H1 (cell line): Measurements from ENCODE around the gene PLCL1. TPM values are rescaled to one million over a fixed set of nuclear protein-coding genes. Genes with fewer than 3 reads are reported as not detected.

Source experiments
- CTCF ChIA-PET: fragments of 300-600 bp; sonication (Branson Sonifier 250); formaldehyde crosslinking; loops from one replicate; lab custom pipeline; 2021; ENCODE audit not compliant: partially characterized antibody; lab: Charles Lee
- POLR2A ChIA-PET: fragments of 300-600 bp; sonication (Branson Sonifier 250); formaldehyde crosslinking; loops from one replicate; lab custom pipeline; 2021; ENCODE audit warnings: inconsistent platforms; ENCODE audit not compliant: partially characterized antibody; lab: Charles Lee
- DNase-seq, 2 experiments: peaks; one replicate each; pipeline versions ENCODE4 v3.0.0 to v3.0.0-alpha.2; 2010 to 2022; ENCODE audit warnings: low spot score in 2 of 2, low read depth in 1 of 2, mixed read lengths in 1 of 2
- FAIRE-seq: peaks from 2 replicates; lab custom pipeline; 2011; peaks lifted over from hg19 to GRCh38; lab: Jason Lieb, UNC
- H2AFZ ChIP-seq: 2 replicates; pipeline ENCODE4 v1.8.1; 2012; ENCODE audit warnings: low read length, inconsistent platforms
- H2AK5ac ChIP-seq: 2 replicates; pipeline ENCODE4 v1.6.1; 2013; ENCODE audit warnings: low read depth, low read length
- H2BK120ac ChIP-seq: replicated peaks from 2 replicates; pipeline ENCODE3; 2013; ENCODE audit warnings: low read depth, low read length, inconsistent platforms
- H2BK12ac ChIP-seq: 2 replicates; pipeline ENCODE4 v1.6.1; 2013; ENCODE audit warnings: low read depth, low read length
- H2BK15ac ChIP-seq: 2 replicates; pipeline ENCODE4 v1.6.1; 2013; ENCODE audit warnings: low read length
- H2BK20ac ChIP-seq: 2 replicates; pipeline ENCODE4 v1.6.1; 2013; ENCODE audit warnings: low read length
- H2BK5ac ChIP-seq: 2 replicates; pipeline ENCODE4 v1.6.1; 2013; ENCODE audit warnings: low read depth, low read length
- H3K14ac ChIP-seq: 2 replicates; pipeline ENCODE4 v1.6.1; 2013; ENCODE audit warnings: inconsistent platforms; ENCODE audit not compliant: insufficient read length
- H3K18ac ChIP-seq: 2 replicates; pipeline ENCODE4 v1.6.1; 2013; ENCODE audit warnings: low read length; ENCODE audit errors: extremely low read depth
- H3K23ac ChIP-seq: 2 replicates; pipeline ENCODE4 v1.6.1; 2013; ENCODE audit warnings: inconsistent platforms; ENCODE audit not compliant: insufficient read length
- H3K23me2 ChIP-seq: 2 replicates; pipeline ENCODE4 v1.6.1; 2013; ENCODE audit warnings: low read depth, low read length
- H3K27ac ChIP-seq: 2 replicates; pipeline ENCODE4 v1.6.1; 2011; ENCODE audit warnings: low read depth, low read length, inconsistent platforms
- H3K27me3 ChIP-seq, 4 experiments: replicated peaks in 1 of 4; 1 replicate in 1 of 4; 2 replicates in 3 of 4; pipeline versions ENCODE4 v1.6.1 to v1.8.1; 2011 to 2013; ENCODE audit warnings: low read length in 3 of 4, mild to moderate bottlenecking in 3 of 4, inconsistent platforms in 2 of 4, mixed read lengths in 2 of 4, moderate library complexity in 1 of 4; ENCODE audit not compliant: control insufficient read depth in 3 of 4, insufficient read depth in 3 of 4; ENCODE audit errors: extremely low read depth in 1 of 4
- H3K36me3 ChIP-seq, 4 experiments: 2 replicates each; pipeline versions ENCODE4 v1.6.1 to v1.8.1; 2011 to 2013; ENCODE audit warnings: mild to moderate bottlenecking in 4 of 4, low read length in 3 of 4, moderate library complexity in 2 of 4, control low read depth in 1 of 4, inconsistent platforms in 1 of 4; ENCODE audit not compliant: insufficient read depth in 4 of 4, control insufficient read depth in 2 of 4
- H3K4ac ChIP-seq: replicated peaks from 2 replicates; pipeline ENCODE3; 2013; ENCODE audit warnings: low read length, low read depth, mixed read lengths, inconsistent platforms; ENCODE audit not compliant: insufficient read length
- H3K4me1 ChIP-seq, 4 experiments: replicated peaks in 1 of 4; 1 replicate in 1 of 4; 2 replicates in 3 of 4; pipeline versions ENCODE4 v1.6.1 to v1.8.1; 2011 to 2013; ENCODE audit warnings: low read length in 3 of 4, inconsistent platforms in 2 of 4, mixed read lengths in 1 of 4; ENCODE audit not compliant: insufficient read depth in 4 of 4, control insufficient read depth in 3 of 4
- H3K4me2 ChIP-seq, 2 experiments: 2 replicates each; pipeline versions ENCODE4 v1.6.1 to v1.8.1; 2011 to 2013; ENCODE audit warnings: low read depth in 2 of 2, low read length in 2 of 2, control low read depth in 1 of 2, inconsistent platforms in 1 of 2, mild to moderate bottlenecking in 1 of 2; ENCODE audit not compliant: insufficient read depth in 1 of 2
- H3K4me3 ChIP-seq, 4 experiments: fragments of 200-600, 300-600 bp in 1 of 4; sonication (generic), shearing (Covaris generic), sonication (Bioruptor Twin) in 1 of 4; 2 replicates each; pipeline versions ENCODE4 v1.5.1 to v1.8.1; 2011 to 2016; ENCODE audit warnings: low read length in 4 of 4, low read depth in 3 of 4, control low read depth in 2 of 4, inconsistent platforms in 2 of 4, mild to moderate bottlenecking in 2 of 4, mixed read lengths in 1 of 4, moderate library complexity in 1 of 4; ENCODE audit not compliant: insufficient read depth in 2 of 4; ENCODE audit errors: extremely low read depth in 1 of 4
- H3K56ac ChIP-seq: replicated peaks from 2 replicates; pipeline ENCODE3; 2013; ENCODE audit warnings: low read depth, mild to moderate bottlenecking, mixed read lengths, low read length, inconsistent platforms; ENCODE audit not compliant: insufficient read length
- H3K79me1 ChIP-seq: 2 replicates; pipeline ENCODE4 v1.6.1; 2013; ENCODE audit warnings: low read depth, low read length, control low read depth
- H3K79me2 ChIP-seq, 2 experiments: 2 replicates each; pipeline versions ENCODE4 v1.6.1 to v1.8.1; 2012 to 2013; ENCODE audit warnings: low read length in 2 of 2, mild to moderate bottlenecking in 2 of 2, inconsistent platforms in 1 of 2; ENCODE audit not compliant: insufficient read depth in 2 of 2, control insufficient read depth in 1 of 2
- H3K9ac ChIP-seq, 4 experiments: replicated peaks in 1 of 4; 1 replicate in 1 of 4; 2 replicates in 3 of 4; pipeline versions ENCODE4 v1.6.1 to v1.8.1; 2011 to 2013; ENCODE audit warnings: low read depth in 3 of 4, low read length in 3 of 4, control low read depth in 2 of 4, mild to moderate bottlenecking in 2 of 4, moderate library complexity in 2 of 4, inconsistent platforms in 1 of 4; ENCODE audit errors: extremely low read depth in 1 of 4
- H3K9me3 ChIP-seq, 2 experiments: 2 replicates each; pipeline versions ENCODE4 v1.6.1 to v1.8.1; 2012 to 2013; ENCODE audit warnings: mild to moderate bottlenecking in 2 of 2, moderate library complexity in 2 of 2, control low read depth in 1 of 2, inconsistent platforms in 1 of 2, low read depth in 1 of 2, low read length in 1 of 2, mixed read lengths in 1 of 2; ENCODE audit not compliant: insufficient read depth in 2 of 2
- H4K20me1 ChIP-seq, 2 experiments: replicated peaks in 1 of 2; 2 replicates each; pipeline versions ENCODE3 to v1.8.1; 2011 to 2013; ENCODE audit warnings: inconsistent platforms in 2 of 2, low read length in 2 of 2, mild to moderate bottlenecking in 1 of 2; ENCODE audit not compliant: insufficient read depth in 2 of 2, control insufficient read depth in 1 of 2
- H4K5ac ChIP-seq: 2 replicates; pipeline ENCODE4 v1.6.1; 2013; ENCODE audit warnings: low read length, low read depth, mixed read lengths, inconsistent platforms; ENCODE audit not compliant: insufficient read length
- H4K8ac ChIP-seq: 2 replicates; pipeline ENCODE4 v1.8.0; 2013; ENCODE audit warnings: mild to moderate bottlenecking, moderate library complexity, low read length, inconsistent platforms; ENCODE audit not compliant: insufficient read depth; ENCODE audit errors: extremely low read depth
- H4K91ac ChIP-seq: replicated peaks from 2 replicates; pipeline ENCODE3; 2013; ENCODE audit warnings: low read length, mixed read lengths, inconsistent platforms; ENCODE audit not compliant: insufficient read length
- KDM4A ChIP-seq: IDR thresholded peaks from one replicate; pipeline ENCODE4 v1.7.1; 2012; ENCODE audit warnings: low read depth, mild to moderate bottlenecking, moderate library complexity, low read length, inconsistent platforms; ENCODE audit not compliant: severe bottlenecking
- KDM5A ChIP-seq: fragments of 200-600 bp; IDR thresholded peaks from 2 replicates; pipeline ENCODE4 v1.7.1; 2012; ENCODE audit warnings: mild to moderate bottlenecking, low read length, inconsistent platforms, mixed read lengths
- NANOG ChIP-seq: IDR thresholded peaks from 2 replicates; pipeline ENCODE4 v1.6.1; 2011; ENCODE audit warnings: low read length, low read depth, mild to moderate bottlenecking, inconsistent platforms; ENCODE audit not compliant: insufficient read depth, poor library complexity, severe bottlenecking
- RAD21 ChIP-seq, 2 experiments: IDR thresholded peaks in 1 of 2; conservative IDR thresholded peaks in 1 of 2; 2 replicates each; pipeline ENCODE4 v1.6.1; 2011; ENCODE audit warnings: low read depth in 2 of 2, low read length in 2 of 2, improper control_type of control experiment in 1 of 2, inconsistent platforms in 1 of 2, mild to moderate bottlenecking in 1 of 2, moderate library complexity in 1 of 2
- SIRT6 ChIP-seq: IDR thresholded peaks from one replicate; pipeline ENCODE4 v1.7.1; 2012; ENCODE audit warnings: low read length, inconsistent platforms
- TAF1 ChIP-seq: IDR thresholded peaks from 2 replicates; pipeline ENCODE4 v1.6.1; 2011; ENCODE audit warnings: mild to moderate bottlenecking, low read depth, low read length
- WGBS, 2 experiments: shearing (Covaris generic) in 1 of 2; methylation state at CpG; one replicate each; pipeline versions ENCODE4 v1.1.6 to v1.1.7; 2013 to 2015; ENCODE audit warnings: low lambda C conversion rate in 2 of 2, mixed read lengths in 2 of 2, inconsistent platforms in 1 of 2, low coverage in 1 of 2, missing lambda C conversion rate in 1 of 2; ENCODE audit not compliant: insufficient replicate concordance in 2 of 2, insufficient coverage in 1 of 2, insufficient read length in 1 of 2; ENCODE audit errors: extremely low coverage in 1 of 2, missing lambda C conversion rate in 1 of 2; 5-methylcytosine and 5-hydroxymethylcytosine counted together
- polyA plus RNA-seq, 7 experiments: library from polyadenylated mRNA; depleted of rRNA in 3 of 7; stranded (reverse) in 5 of 7; unstranded in 2 of 7; fragments of >200 nt in 5 of 7; fragments of 200-250 nt in 2 of 7; gene quantifications; 1 replicate in 5 of 7; 2 replicates in 1 of 7; 4 replicates in 1 of 7; pipeline versions ENCODE4 v1.2.1 to v1.2.3, GENCODE V29; 2011 to 2013; ENCODE audit warnings: missing spikeins in 2 of 7, mixed read lengths in 2 of 7
- total RNA-seq: library from RNA; stranded (reverse); fragmentation: NEBNext Ultra II Directional; extraction: Animal tissue kit (Norgen Biotek cat#: 25700); gene quantifications from 2 replicates; pipeline ENCODE4 v1.2.1, GENCODE V29; 2021

The PLCL1 gene
- total and polyA plus RNA-seq, 2 of the 8 experiments (the other 6 are each of a cell fraction or from before 2014, with no cell fraction given): not detected

DNA sequence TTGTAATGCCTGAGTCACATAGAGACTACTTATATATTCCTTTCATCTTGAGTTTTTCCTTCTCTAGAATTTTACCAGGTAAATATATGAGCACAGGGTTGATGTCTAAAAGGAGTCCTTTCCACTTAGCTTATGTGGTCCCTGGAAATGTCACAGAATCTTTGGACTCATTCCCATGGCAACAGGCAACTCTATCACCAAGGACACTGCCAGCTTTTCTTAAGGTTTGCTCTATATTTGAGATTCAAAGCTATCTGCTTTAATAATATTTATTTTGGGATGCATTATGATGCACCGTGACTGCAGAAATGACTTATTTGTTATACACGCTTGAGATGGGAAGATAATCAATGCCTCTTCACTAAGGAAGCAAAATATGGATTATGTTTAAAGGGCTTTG lies 363.0 kb downstream of the PLCL1 start:
- H3K4me1 ChIP-seq: no peaks in the 10 kb centered on the region
- TF ChIP-seq TAF1: no peak
- TF ChIP-seq KDM4A: no peak
- no peak for TF ChIP-seq KDM5A
- TF ChIP-seq SIRT6: no peak
- no peak for TF ChIP-seq NANOG
- TF ChIP-seq RAD21 (IDR thresholded peaks at IDR 0.05 in 1 of 2, conservative IDR thresholded peaks at IDR 0.05 in 1 of 2; ENCODE audit: low read depth in 2 of 2, low read length in 2 of 2): no peak

More for the DNA sequence above, 363.0 kb downstream of the PLCL1 start:
- no peak overlapping the region for H3K27ac ChIP-seq
- no peak overlapping the region for H3K14ac ChIP-seq
- H3K79me2 ChIP-seq: no peaks in the 10 kb centered on the region
- H3K23me2 ChIP-seq: no peaks in the 10 kb centered on the region
- no peak overlapping the region for H2AK5ac ChIP-seq
- H3K9me3 ChIP-seq: no peaks in the 10 kb centered on the region
- no peak for FAIRE-seq
- no peak overlapping the region for H3K4me2 ChIP-seq
- no peak overlapping the region for H4K5ac ChIP-seq
- ChIA-PET POLR2A (no interaction called here), CTCF (interaction anchor here (0.5 kb wide), 1 partner anchor 49 kb away, joined by 4 read pairs; no protein-coding TSS in a partner anchor)
- no peaks in the 10 kb centered on the region; a peak in 1 of 8 replicates for H3K36me3 ChIP-seq
- H3K79me1 ChIP-seq: no peaks in the 10 kb centered on the region
- no peak overlapping the region for H4K8ac ChIP-seq
- no peak overlapping the region for H3K4ac ChIP-seq
- H3K4me3 ChIP-seq: no peak overlapping the region
- H3K18ac ChIP-seq: no peak overlapping the region
- no peaks in the 10 kb centered on the region for H3K27me3 ChIP-seq
- no peak overlapping the region for H2BK5ac ChIP-seq
- no peak for DNase-seq
- H2AFZ ChIP-seq: no peak overlapping the region
- no peak overlapping the region for H2BK120ac ChIP-seq
- no peak overlapping the region for H2BK12ac ChIP-seq
- no peak overlapping the region for H2BK20ac ChIP-seq
- no peaks in the 10 kb centered on the region for H4K20me1 ChIP-seq
- no peak overlapping the region for H3K23ac ChIP-seq
- no peak overlapping the region for H2BK15ac ChIP-seq
- no peak overlapping the region for H3K9ac ChIP-seq
- WGBS, 2 experiments: 96% methylated on average over 2 of the region's 2 CpGs; no CpG with 5 or more reads in 1 of the 2 experiments
- H4K91ac ChIP-seq: no peak overlapping the region
- no peak overlapping the region for H3K56ac ChIP-seq
